GM13976 (cell line): ENCODE results near the gene PAX5.

ENCODE experiments used
- DNase-seq: peaks from one replicate; pipeline ENCODE4 v3.0.0; 2012; ENCODE audit warnings: low spot score
- CTCF ChIP-seq: IDR thresholded peaks from 2 replicates; pipeline ENCODE4 v1.5.1; 2012; ENCODE audit warnings: borderline replicate concordance, mild to moderate bottlenecking; ENCODE audit not compliant: insufficient read depth; ENCODE audit errors: extremely low read depth, missing control alignments, control extremely low read depth
- in situ Hi-C: fragments of 300-500 bp; cut with MboI; formaldehyde crosslinking; loops from one replicate; pipeline ENCODE4 v1.12.0; 2022; ENCODE audit warnings: low sequenced_read_pairs, mixed read lengths, inconsistent platforms; ENCODE audit not compliant: unreplicated experiment

PAX5 gene

GRCh38 chr9:37042421-37042820 is 8.4 kb upstream of the PAX5 start:
- no peak for DNase-seq
- in situ Hi-C loops, result no loop called here
- no peak for TF ChIP-seq CTCF

- DNase-seq, result no peak
- no peak for TF ChIP-seq CTCF
- in situ Hi-C loops, result no loop called here
Observed at GRCh38 chr9:37040508-37041127, 6.5 kb upstream of the PAX5 start.

GRCh38 chr9:37038943-37039464 is 4.9 kb upstream of the PAX5 start:
- DNase-seq, result no peak
- in situ Hi-C loops, result loop anchor here (10.0 kb wide), 1 partner anchor 366 kb away; no protein-coding TSS in a partner anchor
- no peak for TF ChIP-seq CTCF

GRCh38 chr9:37038302-37038942 is 4.4 kb upstream of the PAX5 start:
- no peak for DNase-seq
- in situ Hi-C loops, result loop anchor here (10.0 kb wide), 1 partner anchor 366 kb away; no protein-coding TSS in a partner anchor
- TF ChIP-seq CTCF, result no peak

GRCh38 chr9:37037503-37038301 is 3.6 kb upstream of the PAX5 start:
- peak; percentile 72 for DNase-seq
- in situ Hi-C loops, result loop anchor here (10.0 kb wide), 1 partner anchor 367 kb away; no protein-coding TSS in a partner anchor

More at GRCh38 chr9:37037503-37038301, 3.6 kb upstream of the PAX5 start:
- TF ChIP-seq CTCF, result no peak
